GM10266 (cell line): ENCODE results near the gene BABAM2.

Source experiments
- DNase-seq: peaks from one replicate; pipeline ENCODE4 v3.0.0; 2012; ENCODE audit errors: extremely low spot score
- CTCF ChIP-seq: IDR thresholded peaks from 2 replicates; pipeline ENCODE4 v1.5.1; 2012; ENCODE audit warnings: mild to moderate bottlenecking, low read depth; ENCODE audit not compliant: control insufficient read depth, insufficient read depth; ENCODE audit errors: missing control alignments

The BABAM2 gene

GRCh38 chr2:28086611-28087010 is 196.1 kb downstream of the BABAM2 start:
- DNase-seq = no peak

GRCh38 chr2:28088970-28089369 is 198.4 kb downstream of the BABAM2 start:
- TF ChIP-seq CTCF = no peak
- DNase-seq = no peak

More at GRCh38 chr2:28086611-28087010, 196.1 kb downstream of the BABAM2 start:
- no peak for TF ChIP-seq CTCF

GRCh38 chr2:28089486-28089885 is 199.0 kb downstream of the BABAM2 start:
- no peak for DNase-seq
- TF ChIP-seq CTCF = no peak

- TF ChIP-seq CTCF = no peak
- DNase-seq = no peak
Measured at GRCh38 chr2:28093308-28093707, 202.8 kb downstream of the BABAM2 start.

- TF ChIP-seq CTCF = no peak
- DNase-seq = no peak
Measured at GRCh38 chr2:28093768-28094167, 203.2 kb downstream of the BABAM2 start.

- TF ChIP-seq CTCF = no peak
- no peak for DNase-seq
Measured at GRCh38 chr2:28094739-28095138, 204.2 kb downstream of the BABAM2 start.

GRCh38 chr2:28095622-28096021 is 205.1 kb downstream of the BABAM2 start:
- DNase-seq = no peak
- TF ChIP-seq CTCF = no peak
